NB4 (cell line): ENCODE data around the gene ARID3A.
A peak's percentile ranks its signal among the peaks of the same experiment; 100 is the strongest.

Experiments
- DNase-seq: peaks from one replicate; pipeline ENCODE4 v3.0.0; 2010; ENCODE audit warnings: low read depth
- H3K4me3 ChIP-seq: one replicate; pipeline ENCODE4 v1.5.1; 2011; ENCODE audit warnings: mild to moderate bottlenecking, low read depth, low read length, moderate library complexity
- CTCF ChIP-seq: IDR thresholded peaks from one replicate; pipeline ENCODE4 v1.5.1; 2012; ENCODE audit warnings: low read depth, low read length
- MAX ChIP-seq: IDR thresholded peaks from 2 replicates; pipeline ENCODE4 v1.6.1; 2011; ENCODE audit warnings: low read depth, low read length
- MYC ChIP-seq: IDR thresholded peaks from 2 replicates; pipeline ENCODE4 v1.6.1; 2011; ENCODE audit warnings: low read depth, low read length
- POLR2A ChIP-seq: IDR thresholded peaks from 2 replicates; pipeline ENCODE4 v1.6.1; 2011; ENCODE audit warnings: mild to moderate bottlenecking; ENCODE audit not compliant: insufficient read length; ENCODE audit errors: extremely low read depth

ARID3A gene

GRCh38 chr19:994516-994915 lies 68.7 kb downstream of the ARID3A start:
- no peak overlapping the region for H3K4me3 ChIP-seq
- DNase-seq, result no peak
- no peak for TF ChIP-seq POLR2A
- no peak for TF ChIP-seq CTCF
- no peak for TF ChIP-seq MAX

- H3K4me3 ChIP-seq, result no peak overlapping the region
- no peak for TF ChIP-seq POLR2A
- TF ChIP-seq MAX, result no peak
- TF ChIP-seq CTCF, result no peak
- no peak for TF ChIP-seq MYC
- DNase-seq, result no peak
Observed at GRCh38 chr19:995051-995827, 69.4 kb downstream of the ARID3A start.

GRCh38 chr19:996051-996838 lies 70.4 kb downstream of the ARID3A start:
- peak; percentile 52 for DNase-seq
- no peak overlapping the region for H3K4me3 ChIP-seq
- TF ChIP-seq MYC, result no peak
- TF ChIP-seq POLR2A, result no peak
- TF ChIP-seq CTCF, result no peak
- TF ChIP-seq MAX, result no peak

GRCh38 chr19:998064-998463 lies 72.2 kb downstream of the ARID3A start:
- no peak for DNase-seq
- no peak for TF ChIP-seq POLR2A
- no peak for TF ChIP-seq CTCF
- TF ChIP-seq MYC, result no peak
- no peak for TF ChIP-seq MAX
- no peak overlapping the region for H3K4me3 ChIP-seq

GRCh38 chr19:999379-999719 lies 73.5 kb downstream of the ARID3A start:
- no peak overlapping the region for H3K4me3 ChIP-seq
- no peak for TF ChIP-seq POLR2A
- TF ChIP-seq CTCF, result no peak
- no peak for TF ChIP-seq MYC
- TF ChIP-seq MAX, result no peak
- no peak for DNase-seq

- DNase-seq, result peak; percentile 44
- no peak within 1 kb of the TSS for H3K4me3 ChIP-seq
- TF ChIP-seq CTCF (peak; percentile 30), POLR2A (no peak), MYC (no peak), MAX (no peak)
Observed at GRCh38 chr19:1000095-1000494, 74.3 kb downstream of the ARID3A start, which contains the start of gene GRIN3B. GRIN3B (plus strand) TSS chr19:1000419; CDS start chr19:1000438, 19 bp downstream.
